Activated T-cell treated with anti-CD3 and anti-CD28 coated beads, Interleukin-2, amount 50 U/mL, for 24 hours (primary cell): ENCODE results near the gene TMEM132C.

Source experiments
- DNase-seq: peaks from one replicate; pipeline ENCODE4 v3.0.0-alpha.2; 2020
- H3K27ac Mint-ChIP-seq: 2 replicates; pipeline ENCODE4 v1.8.0; 2020; ENCODE audit warnings: mild to moderate bottlenecking, mixed read lengths
- H3K27me3 Mint-ChIP-seq: 2 replicates; pipeline ENCODE4 v1.8.0; 2020; ENCODE audit warnings: mixed read lengths
- H3K36me3 Mint-ChIP-seq: 2 replicates; pipeline ENCODE4 v1.8.0; 2020; ENCODE audit warnings: low read depth, mixed read lengths
- H3K4me1 Mint-ChIP-seq: 2 replicates; pipeline ENCODE4 v1.8.0; 2020; ENCODE audit warnings: low read depth, mixed read lengths
- H3K4me3 Mint-ChIP-seq: 2 replicates; pipeline ENCODE4 v1.8.0; 2020; ENCODE audit warnings: mild to moderate bottlenecking, moderate library complexity, mixed read lengths
- H3K9me3 Mint-ChIP-seq: 2 replicates; pipeline ENCODE4 v1.8.0; 2020; ENCODE audit warnings: mixed read lengths

The TMEM132C gene

GRCh38 chr12:128266541-128267130, 334 bp upstream of the TMEM132C start:
- H3K9me3 Mint-ChIP-seq = peaks cover 10% of the 10 kb centered on the region
- H3K4me3 Mint-ChIP-seq = no peak overlapping the region
- H3K4me1 Mint-ChIP-seq = no peaks in the 10 kb centered on the region
- peaks cover 68% of the 10 kb centered on the region for H3K27me3 Mint-ChIP-seq
- H3K27ac Mint-ChIP-seq = no peak overlapping the region
- no peak for DNase-seq
- no peaks in the 10 kb centered on the region for H3K36me3 Mint-ChIP-seq

GRCh38 chr12:128267651-128268378, 845 bp downstream of the TMEM132C start:
- peaks cover 10% of the 10 kb centered on the region for H3K9me3 Mint-ChIP-seq
- H3K36me3 Mint-ChIP-seq = no peaks in the 10 kb centered on the region
- DNase-seq = no peak
- H3K27me3 Mint-ChIP-seq = peaks cover 68% of the 10 kb centered on the region
- no peak overlapping the region for H3K4me3 Mint-ChIP-seq
- H3K4me1 Mint-ChIP-seq = no peaks in the 10 kb centered on the region
- no peak overlapping the region for H3K27ac Mint-ChIP-seq

GRCh38 chr12:128268379-128268995, 1.5 kb downstream of the TMEM132C start:
- Mint-ChIP-seq H3K27me3 (peaks cover 65% of the 10 kb centered on the region), H3K4me3 (no peak overlapping the region)

GRCh38 chr12:128269181-128269591, 2.2 kb downstream of the TMEM132C start:
- Mint-ChIP-seq H3K36me3 (no peaks in the 10 kb centered on the region), H3K27me3 (peaks cover 58% of the 10 kb centered on the region), H3K9me3 (peaks cover 8% of the 10 kb centered on the region), H3K4me1 (no peaks in the 10 kb centered on the region), H3K4me3 (no peak overlapping the region), H3K27ac (no peak overlapping the region)
- DNase-seq = no peak

More at GRCh38 chr12:128268379-128268995, 1.5 kb downstream of the TMEM132C start:
- H3K4me1 Mint-ChIP-seq = no peaks in the 10 kb centered on the region
- no peaks in the 10 kb centered on the region for H3K36me3 Mint-ChIP-seq
- H3K27ac Mint-ChIP-seq = no peak overlapping the region
- no peak for DNase-seq
- H3K9me3 Mint-ChIP-seq = peaks cover 10% of the 10 kb centered on the region

- Mint-ChIP-seq H3K9me3 (peaks cover 9% of the 10 kb centered on the region), H3K4me3 (no peak overlapping the region), H3K27ac (no peak overlapping the region), H3K27me3 (peaks cover 2% of the 10 kb centered on the region), H3K36me3 (no peaks in the 10 kb centered on the region), H3K4me1 (no peaks in the 10 kb centered on the region)
- DNase-seq = no peak
Observed at GRCh38 chr12:128276471-128276870, 9.5 kb downstream of the TMEM132C start.

- no peaks in the 10 kb centered on the region for H3K4me1 Mint-ChIP-seq
- DNase-seq = no peak
- peaks cover 8% of the 10 kb centered on the region for H3K9me3 Mint-ChIP-seq
- no peak overlapping the region for H3K27ac Mint-ChIP-seq
- peaks cover 6% of the 10 kb centered on the region for H3K27me3 Mint-ChIP-seq
- H3K36me3 Mint-ChIP-seq = no peaks in the 10 kb centered on the region
- no peak overlapping the region for H3K4me3 Mint-ChIP-seq
Observed at GRCh38 chr12:128286970-128287369, 20.0 kb downstream of the TMEM132C start.

GRCh38 chr12:128288357-128288756, 21.4 kb downstream of the TMEM132C start:
- DNase-seq = no peak
- no peak overlapping the region for H3K27ac Mint-ChIP-seq
- peaks cover 6% of the 10 kb centered on the region for H3K27me3 Mint-ChIP-seq
- H3K4me3 Mint-ChIP-seq = no peak overlapping the region
- H3K9me3 Mint-ChIP-seq = peaks cover 6% of the 10 kb centered on the region
- H3K36me3 Mint-ChIP-seq = no peaks in the 10 kb centered on the region
- H3K4me1 Mint-ChIP-seq = no peaks in the 10 kb centered on the region

GRCh38 chr12:128288896-128289295, 21.9 kb downstream of the TMEM132C start:
- no peak overlapping the region for H3K4me3 Mint-ChIP-seq
- no peaks in the 10 kb centered on the region for H3K4me1 Mint-ChIP-seq
- H3K27me3 Mint-ChIP-seq = peaks cover 6% of the 10 kb centered on the region
- no peak overlapping the region for H3K27ac Mint-ChIP-seq
- peaks cover 4% of the 10 kb centered on the region for H3K9me3 Mint-ChIP-seq
- no peaks in the 10 kb centered on the region for H3K36me3 Mint-ChIP-seq
- no peak for DNase-seq

- H3K27ac Mint-ChIP-seq = no peak overlapping the region
- H3K9me3 Mint-ChIP-seq = peaks cover 4% of the 10 kb centered on the region
- H3K4me1 Mint-ChIP-seq = no peaks in the 10 kb centered on the region
- H3K4me3 Mint-ChIP-seq = no peak overlapping the region
- no peak for DNase-seq
- H3K27me3 Mint-ChIP-seq = peaks cover 6% of the 10 kb centered on the region
- no peaks in the 10 kb centered on the region for H3K36me3 Mint-ChIP-seq
Observed at GRCh38 chr12:128290938-128291337, 24.0 kb downstream of the TMEM132C start.

- no peaks in the 10 kb centered on the region for H3K36me3 Mint-ChIP-seq
- no peak overlapping the region for H3K4me3 Mint-ChIP-seq
- H3K4me1 Mint-ChIP-seq = no peaks in the 10 kb centered on the region
- H3K27ac Mint-ChIP-seq = no peak overlapping the region
- DNase-seq = no peak
- no peaks in the 10 kb centered on the region for H3K27me3 Mint-ChIP-seq
- H3K9me3 Mint-ChIP-seq = peaks cover 3% of the 10 kb centered on the region
Observed at GRCh38 chr12:128298091-128298748, 31.2 kb downstream of the TMEM132C start.

- Mint-ChIP-seq H3K4me3 (no peak overlapping the region), H3K36me3 (no peaks in the 10 kb centered on the region), H3K9me3 (peaks cover 12% of the 10 kb centered on the region), H3K4me1 (no peaks in the 10 kb centered on the region), H3K27ac (no peak overlapping the region), H3K27me3 (no peaks in the 10 kb centered on the region)
- DNase-seq = no peak
Observed at GRCh38 chr12:128305336-128305892, 38.4 kb downstream of the TMEM132C start.

- H3K36me3 Mint-ChIP-seq = no peaks in the 10 kb centered on the region
- H3K27ac Mint-ChIP-seq = no peak overlapping the region
- no peak for DNase-seq
- H3K27me3 Mint-ChIP-seq = no peaks in the 10 kb centered on the region
- H3K4me3 Mint-ChIP-seq = no peak overlapping the region
- peaks cover 14% of the 10 kb centered on the region for H3K9me3 Mint-ChIP-seq
- no peaks in the 10 kb centered on the region for H3K4me1 Mint-ChIP-seq
Observed at GRCh38 chr12:128307791-128308190, 40.8 kb downstream of the TMEM132C start.

- H3K36me3 Mint-ChIP-seq = no peaks in the 10 kb centered on the region
- no peaks in the 10 kb centered on the region for H3K4me1 Mint-ChIP-seq
- H3K4me3 Mint-ChIP-seq = no peak overlapping the region
- H3K27me3 Mint-ChIP-seq = no peaks in the 10 kb centered on the region
- no peak overlapping the region for H3K27ac Mint-ChIP-seq
- DNase-seq = no peak
- H3K9me3 Mint-ChIP-seq = peaks cover 8% of the 10 kb centered on the region
Observed at GRCh38 chr12:128312661-128313060, 45.7 kb downstream of the TMEM132C start.

- Mint-ChIP-seq H3K36me3 (no peaks in the 10 kb centered on the region), H3K4me3 (no peak overlapping the region), H3K27ac (no peak overlapping the region), H3K4me1 (no peaks in the 10 kb centered on the region), H3K9me3 (peaks cover 5% of the 10 kb centered on the region), H3K27me3 (no peaks in the 10 kb centered on the region)
- no peak for DNase-seq
Observed at GRCh38 chr12:128313931-128314330, 47.0 kb downstream of the TMEM132C start.
